Measurements from ENCODE around the gene SORCS2. TPM values are rescaled to one million over a fixed set of nuclear protein-coding genes. Genes with fewer than 3 reads are reported as not detected.

Gene SORCS2
- total and polyA plus RNA-seq, 12 donors = 0.25 to 5.4 (median 2.2) TPM

GRCh38 chr4:7590189-7590588, 397.9 kb downstream of the SORCS2 start:
- no peak for DNase-seq
- intact Hi-C loops (cut with DNase I) = no loop called here

GRCh38 chr4:7590899-7591298, 398.6 kb downstream of the SORCS2 start:
- Histone ChIP-seq H3K9me3 (no peaks in the 10 kb centered on the region), H3K4me3 (no peak overlapping the region), H3K4me1 (peaks cover 0 to 4% (median 0%) of the 10 kb centered on the region in 9 donors), H3K36me3 (no peaks in the 10 kb centered on the region), H3K27me3 (peaks cover 0 to 6% (median 0%) of the 10 kb centered on the region in 7 donors), H3K27ac (no peak overlapping the region)
- TF ChIP-seq CTCF (IDR thresholded peaks at IDR 0.05) = no peak
- DNase-seq (no peak), ATAC-seq (no peak)
- intact Hi-C loops (cut with DNase I) = no loop called here
- WGBS, 2 donors = 83 to 85% methylated on average over 8 of the region's 8 CpGs

More at GRCh38 chr4:7590189-7590588, 397.9 kb downstream of the SORCS2 start:
- Histone ChIP-seq H3K27ac (no peak overlapping the region), H3K36me3 (no peaks in the 10 kb centered on the region), H3K27me3 (peaks cover 0 to 6% (median 0%) of the 10 kb centered on the region in 7 donors), H3K4me1 (no peaks in the 10 kb centered on the region), H3K4me3 (no peak overlapping the region), H3K9me3 (no peaks in the 10 kb centered on the region)
- TF ChIP-seq CTCF (IDR thresholded peaks at IDR 0.05) = no peak
- no peak for ATAC-seq
- WGBS, 2 donors = 69 to 72% methylated on average over 7 of the region's 7 CpGs

- intact Hi-C loops (cut with DNase I) = no loop called here
- peaks cover 0 to 6% (median 0%) of the 10 kb centered on the region in 7 donors for H3K27me3 ChIP-seq
These were observed 399.2 kb downstream of the SORCS2 start for GRCh38 chr4:7591409-7592053.

More at GRCh38 chr4:7591409-7592053, 399.2 kb downstream of the SORCS2 start:
- no peak for ATAC-seq
- H3K27ac ChIP-seq = no peak overlapping the region
- no peak overlapping the region for H3K4me3 ChIP-seq
- H3K36me3 ChIP-seq = no peaks in the 10 kb centered on the region
- 83% methylated on average over 28 of the region's 28 CpGs for WGBS, 2 donors
- DNase-seq = no peak
- TF ChIP-seq CTCF (IDR thresholded peaks at IDR 0.05) = no peak
- peaks cover 0 to 10% (median 2%) of the 10 kb centered on the region in 9 donors for H3K4me1 ChIP-seq
- no peaks in the 10 kb centered on the region for H3K9me3 ChIP-seq
